Thoracic aorta (tissue), 2 donors: Measurements from ENCODE around the gene SLC13A4. TPM values are rescaled to one million over a fixed set of nuclear protein-coding genes. Genes with fewer than 3 reads are reported as not detected.
"Not testable (repeated sequence)": the region's sequence is repeated elsewhere in the genome, so short reads cannot be mapped to it uniquely, and the experiment has no call there.

Experiments
- ATAC-seq: fragments of 150-250 bp; one replicate; pipeline ENCODE4 v1.8.0; 2017; ENCODE audit warnings: low read depth; ENCODE audit not compliant: insufficient number of reproducible peaks, low FRiP score
- DNase-seq: peaks from one replicate; pipeline ENCODE4 v3.0.0-alpha.2; 2020; ENCODE audit warnings: low spot score
- H3K27ac ChIP-seq, 2 donors: fragments of 200-600 bp; sonication (generic); 1 replicate in 1 of 2; 2 replicates in 1 of 2; pipeline ENCODE4 v1.5.1; 2016; ENCODE audit warnings: mild to moderate bottlenecking in 2 of 2, moderate library complexity in 2 of 2
- H3K27me3 ChIP-seq: fragments of 200-600 bp; sonication (generic); replicated peaks from 2 replicates; pipeline ENCODE4 v1.6.0; 2016; ENCODE audit warnings: mild to moderate bottlenecking; ENCODE audit not compliant: insufficient read depth
- H3K36me3 ChIP-seq: fragments of 200-600 bp; sonication (generic); one replicate; pipeline ENCODE4 v1.5.1; 2016
- H3K4me1 ChIP-seq, 2 donors: fragments of 200-600 bp; sonication (generic); 1 replicate in 1 of 2; 2 replicates in 1 of 2; pipeline versions ENCODE4 v1.5.1 to v1.6.0; 2016; ENCODE audit warnings: low read depth in 2 of 2, mild to moderate bottlenecking in 1 of 2; ENCODE audit not compliant: control insufficient read depth in 1 of 2
- H3K4me3 ChIP-seq: fragments of 200-600 bp; sonication (generic); 2 replicates; pipeline ENCODE4 v1.5.1; 2016; ENCODE audit warnings: mild to moderate bottlenecking
- H3K9me3 ChIP-seq: fragments of 200-600 bp; sonication (generic); 2 replicates; pipeline ENCODE4 v1.5.1; 2016
- CTCF ChIP-seq: fragments of 200-600 bp; sonication (generic); IDR thresholded peaks from one replicate; pipeline ENCODE4 v1.5.1; 2019; ENCODE audit warnings: antibody characterized with exemption
- total RNA-seq, 2 donors: library from RNA; depleted of rRNA; stranded (reverse); fragments of >200 nt; gene quantifications; one replicate each; pipeline versions ENCODE4 v1.1.0 to v1.2.3, GENCODE V29; 2016

SLC13A4 gene
- total RNA-seq, 2 donors from 2014 or later: 2.0 to 2.1 TPM

GRCh38 chr7:135647755-135648154 lies 80.2 kb downstream of the SLC13A4 start:
- DNase-seq (no peak), ATAC-seq (no peak)
- Histone ChIP-seq H3K4me1 (no peaks in the 10 kb centered on the region), H3K4me3 (no peak overlapping the region), H3K36me3 (peaks cover 5% of the 10 kb centered on the region), H3K27me3 (no peaks in the 10 kb centered on the region), H3K9me3 (no peaks in the 10 kb centered on the region), H3K27ac (no peak overlapping the region)
- TF ChIP-seq CTCF: no peak

DNA sequence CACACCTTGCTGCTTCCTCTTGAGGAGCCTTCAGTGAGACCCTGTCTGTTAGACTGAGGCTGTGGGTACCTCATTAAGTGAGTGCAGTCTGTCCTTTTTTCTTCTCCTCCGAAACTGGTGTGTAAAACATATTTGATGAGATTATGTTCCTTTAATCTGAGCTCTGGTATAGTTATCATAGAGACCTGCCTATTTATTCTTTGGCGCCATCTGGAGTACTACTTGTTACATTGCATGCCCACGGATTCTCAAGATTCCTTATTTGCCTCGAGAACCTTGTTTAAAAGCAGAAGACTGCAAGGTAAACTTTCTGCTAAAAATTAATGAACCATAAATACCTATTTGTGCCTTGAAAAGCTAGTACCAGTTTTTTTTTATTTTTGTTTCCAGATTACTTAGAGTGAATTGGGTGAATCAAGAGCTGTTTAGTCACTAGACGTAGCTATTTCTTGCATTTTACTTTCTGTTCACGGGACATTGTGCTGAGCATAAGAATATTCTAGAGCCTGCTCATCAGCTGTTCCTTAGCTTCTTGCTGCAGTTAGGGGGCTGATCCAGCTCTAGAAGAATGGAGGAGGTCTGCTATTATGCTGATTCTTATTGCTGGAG lies 82.6 kb downstream of the SLC13A4 start:
- Histone ChIP-seq H3K4me3 (peak overlapping the region; percentile 36), H3K9me3 (no peaks in the 10 kb centered on the region), H3K36me3 (peaks cover 16% of the 10 kb centered on the region), H3K27ac (no peak overlapping the region), H3K4me1 (no peaks in the 10 kb centered on the region), H3K27me3 (no peaks in the 10 kb centered on the region)
- peak; percentile 43 for ATAC-seq
- TF ChIP-seq CTCF: peak; percentile 69
- no peak for DNase-seq

DNA sequence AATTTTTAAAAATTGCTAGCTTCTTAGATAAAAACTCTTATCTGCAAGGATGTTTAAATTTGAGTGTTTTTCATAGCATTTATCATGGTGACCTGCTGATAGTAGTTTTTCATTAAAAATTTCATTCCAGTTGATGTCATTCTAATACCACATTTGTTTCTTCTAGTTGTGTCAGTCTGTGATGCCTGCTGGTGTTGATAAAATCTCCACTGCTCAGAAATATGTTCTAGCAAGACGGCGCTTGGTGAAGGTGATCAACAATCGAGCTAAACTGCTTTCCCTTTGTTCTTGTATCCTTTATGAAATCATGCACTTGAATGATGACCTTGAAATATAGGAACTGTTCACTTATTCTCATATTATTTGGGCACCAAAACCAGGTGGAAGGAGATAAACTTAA lies 83.3 kb downstream of the SLC13A4 start:
- Histone ChIP-seq H3K27me3 (no peaks in the 10 kb centered on the region), H3K9me3 (no peaks in the 10 kb centered on the region), H3K4me1 (no peaks in the 10 kb centered on the region), H3K36me3 (peaks cover 16% of the 10 kb centered on the region), H3K27ac (no peak overlapping the region), H3K4me3 (no peak overlapping the region)
- no peak for TF ChIP-seq CTCF
- DNase-seq (no peak), ATAC-seq (no peak)

GRCh38 chr7:135644154-135644553 lies 83.8 kb downstream of the SLC13A4 start:
- no peaks in the 10 kb centered on the region for H3K27me3 ChIP-seq
- no peak for TF ChIP-seq CTCF
- peaks cover 16% of the 10 kb centered on the region for H3K36me3 ChIP-seq
- H3K9me3 ChIP-seq: no peaks in the 10 kb centered on the region
- DNase-seq: no peak
- H3K4me1 ChIP-seq: no peaks in the 10 kb centered on the region
- no peak overlapping the region for H3K4me3 ChIP-seq
- no peak overlapping the region for H3K27ac ChIP-seq
- no peak for ATAC-seq

- not testable (repeated sequence) for H3K27me3 ChIP-seq, H3K4me1 ChIP-seq, H3K27ac ChIP-seq, H3K4me3 ChIP-seq, DNase-seq, H3K9me3 ChIP-seq, ATAC-seq
- H3K36me3 ChIP-seq: peaks cover 14% of the 10 kb centered on the region
Observed at GRCh38 chr7:135639690-135640089, 88.3 kb downstream of the SLC13A4 start.
